ENCODE measurements around the gene PDZD2. TPM values are rescaled to one million over a fixed set of nuclear protein-coding genes. Genes with fewer than 3 reads are reported as not detected.
A peak's percentile ranks its signal among the peaks of the same experiment; 100 is the strongest.

The PDZD2 gene
- total RNA-seq, 1 donor, result 0.52 TPM

- no peak overlapping the region for H3K4me3 ChIP-seq (ENCODE audit: low read length)
Observed at GRCh38 chr5:31853398-31854135, 214.6 kb downstream of the PDZD2 start.

GRCh38 chr5:31854181-31855133 is 215.5 kb downstream of the PDZD2 start:
- Histone ChIP-seq H3K9me3 (ENCODE audit: low read depth, low read length) (peaks cover 6% of the 10 kb centered on the region), H3K4me1 (ENCODE audit: insufficient read depth, low read length) (peaks cover 16% of the 10 kb centered on the region), H3K4me3 (ENCODE audit: low read length) (peak overlapping the region; percentile 15), H3K27me3 (ENCODE audit: insufficient read depth, low read length) (peaks cover 35% of the 10 kb centered on the region)

More at GRCh38 chr5:31853398-31854135, 214.6 kb downstream of the PDZD2 start:
- Histone ChIP-seq H3K27me3 (ENCODE audit: insufficient read depth, low read length) (peaks cover 35% of the 10 kb centered on the region), H3K9me3 (ENCODE audit: low read depth, low read length) (no peaks in the 10 kb centered on the region), H3K4me1 (ENCODE audit: insufficient read depth, low read length) (peaks cover 16% of the 10 kb centered on the region)

- peak overlapping the region; percentile 15 for H3K4me3 ChIP-seq (ENCODE audit: low read length)
- peaks cover 13% of the 10 kb centered on the region for H3K9me3 ChIP-seq (ENCODE audit: low read depth, low read length)
- peaks cover 16% of the 10 kb centered on the region for H3K4me1 ChIP-seq (ENCODE audit: insufficient read depth, low read length)
- H3K27me3 ChIP-seq (ENCODE audit: insufficient read depth, low read length), result peaks cover 35% of the 10 kb centered on the region
Observed at GRCh38 chr5:31855134-31856040, 216.5 kb downstream of the PDZD2 start.

GRCh38 chr5:31859096-31859495 is 220.2 kb downstream of the PDZD2 start:
- peaks cover 24% of the 10 kb centered on the region for H3K27me3 ChIP-seq (ENCODE audit: insufficient read depth, low read length)
- H3K4me3 ChIP-seq (ENCODE audit: low read length), result no peak overlapping the region
- peaks cover 13% of the 10 kb centered on the region for H3K9me3 ChIP-seq (ENCODE audit: low read depth, low read length)
- H3K4me1 ChIP-seq (ENCODE audit: insufficient read depth, low read length), result peaks cover 13% of the 10 kb centered on the region

GRCh38 chr5:31860278-31860677 is 221.3 kb downstream of the PDZD2 start:
- Histone ChIP-seq H3K9me3 (ENCODE audit: low read depth, low read length) (peaks cover 13% of the 10 kb centered on the region), H3K4me1 (ENCODE audit: insufficient read depth, low read length) (peaks cover 2% of the 10 kb centered on the region), H3K27me3 (ENCODE audit: insufficient read depth, low read length) (peaks cover 13% of the 10 kb centered on the region), H3K4me3 (ENCODE audit: low read length) (no peak overlapping the region)

- peaks cover 6% of the 10 kb centered on the region for H3K27me3 ChIP-seq (ENCODE audit: insufficient read depth, low read length)
- H3K4me1 ChIP-seq (ENCODE audit: insufficient read depth, low read length), result no peaks in the 10 kb centered on the region
- no peak overlapping the region for H3K4me3 ChIP-seq (ENCODE audit: low read length)
- peaks cover 13% of the 10 kb centered on the region for H3K9me3 ChIP-seq (ENCODE audit: low read depth, low read length)
Observed at GRCh38 chr5:31860726-31861433, 221.9 kb downstream of the PDZD2 start.

- Histone ChIP-seq H3K4me1 (ENCODE audit: insufficient read depth, low read length) (no peaks in the 10 kb centered on the region), H3K4me3 (ENCODE audit: low read length) (no peak overlapping the region), H3K9me3 (ENCODE audit: low read depth, low read length) (peaks cover 13% of the 10 kb centered on the region), H3K27me3 (ENCODE audit: insufficient read depth, low read length) (peaks cover 1% of the 10 kb centered on the region)
Observed at GRCh38 chr5:31861601-31862000, 222.7 kb downstream of the PDZD2 start.

- H3K9me3 ChIP-seq (ENCODE audit: low read depth, low read length), result peaks cover 12% of the 10 kb centered on the region
- H3K4me3 ChIP-seq (ENCODE audit: low read length), result no peak overlapping the region
- peaks cover 4% of the 10 kb centered on the region for H3K27me3 ChIP-seq (ENCODE audit: insufficient read depth, low read length)
- H3K4me1 ChIP-seq (ENCODE audit: insufficient read depth, low read length), result no peaks in the 10 kb centered on the region
Observed at GRCh38 chr5:31863991-31864411, 225.1 kb downstream of the PDZD2 start.

- no peaks in the 10 kb centered on the region for H3K9me3 ChIP-seq (ENCODE audit: low read depth, low read length)
- no peak overlapping the region for H3K4me3 ChIP-seq (ENCODE audit: low read length)
- H3K27me3 ChIP-seq (ENCODE audit: insufficient read depth, low read length), result peaks cover 4% of the 10 kb centered on the region
- H3K4me1 ChIP-seq (ENCODE audit: insufficient read depth, low read length), result no peaks in the 10 kb centered on the region
Observed at GRCh38 chr5:31866166-31866565, 227.2 kb downstream of the PDZD2 start.

- peaks cover 4% of the 10 kb centered on the region for H3K27me3 ChIP-seq (ENCODE audit: insufficient read depth, low read length)
- no peak overlapping the region for H3K4me3 ChIP-seq (ENCODE audit: low read length)
- H3K9me3 ChIP-seq (ENCODE audit: low read depth, low read length), result no peaks in the 10 kb centered on the region
- no peaks in the 10 kb centered on the region for H3K4me1 ChIP-seq (ENCODE audit: insufficient read depth, low read length)
Observed at GRCh38 chr5:31867219-31867618, 228.3 kb downstream of the PDZD2 start.

GRCh38 chr5:31880449-31880848 is 241.5 kb downstream of the PDZD2 start:
- Histone ChIP-seq H3K9me3 (ENCODE audit: low read depth, low read length) (no peaks in the 10 kb centered on the region), H3K4me1 (ENCODE audit: insufficient read depth, low read length) (no peaks in the 10 kb centered on the region), H3K27me3 (ENCODE audit: insufficient read depth, low read length) (no peaks in the 10 kb centered on the region), H3K4me3 (ENCODE audit: low read length) (no peak overlapping the region)

GRCh38 chr5:31884896-31885295 is 246.0 kb downstream of the PDZD2 start:
- Histone ChIP-seq H3K4me3 (ENCODE audit: low read length) (no peak overlapping the region), H3K4me1 (ENCODE audit: insufficient read depth, low read length) (no peaks in the 10 kb centered on the region), H3K9me3 (ENCODE audit: low read depth, low read length) (no peaks in the 10 kb centered on the region), H3K27me3 (ENCODE audit: insufficient read depth, low read length) (no peaks in the 10 kb centered on the region)

- H3K4me3 ChIP-seq (ENCODE audit: low read length), result no peak overlapping the region
- H3K4me1 ChIP-seq (ENCODE audit: insufficient read depth, low read length), result no peaks in the 10 kb centered on the region
- H3K9me3 ChIP-seq (ENCODE audit: low read depth, low read length), result no peaks in the 10 kb centered on the region
- H3K27me3 ChIP-seq (ENCODE audit: insufficient read depth, low read length), result no peaks in the 10 kb centered on the region
Observed at GRCh38 chr5:31886206-31886605, 247.3 kb downstream of the PDZD2 start.

- Histone ChIP-seq H3K4me1 (ENCODE audit: insufficient read depth, low read length) (no peaks in the 10 kb centered on the region), H3K4me3 (ENCODE audit: low read length) (no peak overlapping the region), H3K9me3 (ENCODE audit: low read depth, low read length) (no peaks in the 10 kb centered on the region), H3K27me3 (ENCODE audit: insufficient read depth, low read length) (no peaks in the 10 kb centered on the region)
Observed at GRCh38 chr5:31887556-31887955, 248.6 kb downstream of the PDZD2 start.
